ENCODE results near the gene UPF1. TPM values are rescaled to one million over a fixed set of nuclear protein-coding genes. Genes with fewer than 3 reads are reported as not detected.

Gene UPF1
- total and polyA plus RNA-seq, 4 experiments from 2014 or later = 2.6 to 130 (median 74.3) TPM

DNA sequence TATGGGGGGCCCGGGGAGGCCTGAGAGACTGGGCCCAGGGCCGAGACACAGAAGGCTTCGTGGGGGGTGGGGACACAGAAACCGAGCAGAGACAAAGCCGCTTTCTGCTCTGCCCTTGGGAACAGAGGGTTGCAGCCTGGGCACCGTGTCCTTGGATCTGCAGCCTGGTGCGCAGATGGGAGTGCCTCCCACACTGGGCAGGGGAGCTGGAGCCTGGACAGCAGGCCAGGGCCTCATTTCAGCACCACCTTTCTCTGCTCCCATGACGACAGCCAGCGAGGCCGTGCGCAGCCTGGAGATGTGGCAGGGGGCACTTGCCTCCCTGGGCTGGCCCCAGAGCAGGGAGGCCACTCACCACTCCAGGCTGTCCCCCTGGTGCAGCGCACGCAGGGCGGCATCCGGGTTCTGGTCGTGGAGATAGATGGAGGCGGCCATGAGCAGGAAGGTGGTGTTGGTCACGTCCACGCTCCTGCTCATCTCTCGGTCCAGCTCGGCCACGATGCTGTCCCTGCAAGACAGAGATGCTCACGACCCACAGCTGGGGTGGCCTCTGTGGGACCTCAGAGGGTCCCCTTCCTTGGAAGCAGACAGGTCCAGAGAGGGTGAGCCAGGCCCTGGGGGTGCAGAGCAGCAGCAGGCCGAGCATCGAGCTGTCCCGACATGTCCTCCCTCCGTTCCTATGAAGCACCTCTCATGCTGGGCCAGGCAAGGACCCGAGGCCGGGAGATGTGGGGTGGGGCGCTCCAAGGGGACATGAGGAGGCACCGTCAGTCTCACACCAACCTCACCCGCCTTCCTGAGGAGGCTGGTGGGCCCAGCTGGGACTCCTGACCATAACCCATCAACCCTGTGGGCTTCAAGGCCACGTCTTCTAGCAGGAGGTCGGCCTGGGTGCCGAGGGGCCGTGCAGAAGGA is 75.1 kb downstream of the UPF1 start:
- Histone ChIP-seq H3K27me3 (ENCODE audit: insufficient read depth, low read length) (no peaks in the 10 kb centered on the region), H3K36me3 (ENCODE audit: insufficient read depth, low read length) (peaks cover 42% of the 10 kb centered on the region), H3K4me3 (ENCODE audit: low read length in 2 of 2) (no peak overlapping the region), H3K27ac (ENCODE audit: low read depth, low read length) (no peak overlapping the region), H3K9me3 (ENCODE audit: control insufficient read depth in 1 of 2, low read length in 2 of 2) (no peaks in the 10 kb centered on the region), H3K4me1 (ENCODE audit: insufficient read depth, low read length) (no peaks in the 10 kb centered on the region)
- H3K4me1 Mint-ChIP-seq = peaks cover 0 to 1% (median 0%) of the 10 kb centered on the region in 4 donors
- no peaks in the 10 kb centered on the region for H3K9me3 Mint-ChIP-seq
- H3K4me3 Mint-ChIP-seq = no peak overlapping the region
- CTCF ChIA-PET (ENCODE audit: partially characterized antibody) = no interaction called here
- no peaks in the 10 kb centered on the region for H3K27me3 Mint-ChIP-seq
- peak in 1 of 5 donors; percentile 25 for DNase-seq
- intact Hi-C loops (cut with micrococcal nuclease) = no loop called here
- POLR2A ChIA-PET (ENCODE audit: partially characterized antibody) = interaction anchor here (1.5 kb wide), 1 partner anchor 13 kb away, joined by 9 read pairs; the partner anchor contains the start of genes COPE and DDX49
- H3K27ac Mint-ChIP-seq = peak overlapping the region in 1 of 7 donors; percentile 35
- peaks cover 13 to 19% of the 10 kb centered on the region in 2 donors for H3K36me3 Mint-ChIP-seq

DNA sequence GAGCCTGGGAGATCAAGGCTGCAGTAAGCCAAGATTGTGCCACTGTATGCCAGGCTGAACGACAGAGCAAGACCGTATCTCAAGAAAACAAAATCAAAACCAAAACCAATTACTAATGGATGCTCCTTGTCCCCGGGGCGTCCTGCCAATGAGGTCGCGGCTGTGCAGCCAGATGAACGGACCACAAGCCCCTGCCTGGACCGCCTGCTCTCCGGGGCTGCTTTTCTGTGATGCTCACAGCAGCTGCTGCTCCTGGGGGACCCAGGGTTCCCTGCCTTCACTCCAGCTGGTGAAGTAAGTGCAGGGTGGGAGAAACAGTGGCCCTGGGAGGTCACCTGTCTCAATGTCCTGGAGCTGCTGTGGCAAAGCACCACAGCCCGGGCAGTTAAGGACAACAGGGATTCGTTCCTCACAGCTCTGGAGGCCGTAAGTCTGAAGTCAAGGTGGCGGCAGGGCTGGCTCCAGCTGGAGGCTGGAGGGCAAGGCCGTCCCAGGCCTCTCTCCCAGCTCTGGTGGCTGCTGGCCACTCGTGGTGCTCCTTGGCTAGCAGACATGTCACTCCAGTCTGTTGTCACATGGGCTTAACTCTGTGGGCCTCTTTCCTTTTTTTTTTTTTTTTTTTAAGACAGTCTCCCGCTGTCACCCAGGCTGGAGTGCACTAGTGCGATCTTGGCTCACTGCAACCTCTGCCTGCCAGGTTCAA is 77.3 kb downstream of the UPF1 start:
- CTCF ChIA-PET (ENCODE audit: partially characterized antibody) = interaction anchor here (1.6 kb wide), 1 partner anchor 62 kb away, joined by 5 read pairs; no protein-coding TSS in a partner anchor
- intact Hi-C loops (cut with micrococcal nuclease) = no loop called here
- no peak overlapping the region for H3K4me3 Mint-ChIP-seq
- Histone ChIP-seq H3K4me3 (ENCODE audit: low read length in 2 of 2) (no peak overlapping the region), H3K27ac (ENCODE audit: low read depth, low read length) (no peak overlapping the region), H3K9me3 (ENCODE audit: control insufficient read depth in 1 of 2, low read length in 2 of 2) (no peaks in the 10 kb centered on the region), H3K27me3 (ENCODE audit: insufficient read depth, low read length) (no peaks in the 10 kb centered on the region), H3K4me1 (ENCODE audit: insufficient read depth, low read length) (peaks cover 7% of the 10 kb centered on the region), H3K36me3 (ENCODE audit: insufficient read depth, low read length) (peaks cover 54% of the 10 kb centered on the region)
- DNase-seq = no peak
- H3K27me3 Mint-ChIP-seq = no peaks in the 10 kb centered on the region
- peak overlapping the region in 1 of 7 donors; percentile 18 for H3K27ac Mint-ChIP-seq
- peaks cover 18 to 32% of the 10 kb centered on the region in 2 donors for H3K36me3 Mint-ChIP-seq
- H3K9me3 Mint-ChIP-seq = no peaks in the 10 kb centered on the region
- POLR2A ChIA-PET (ENCODE audit: partially characterized antibody) = interaction anchor here (0.6 to 3.0 kb wide), 2 partner anchors 10 to 19 kb away, joined by 3 to 10 read pairs; partner anchors contain the start of genes COPE and DDX49
- peaks cover 3 to 13% (median 4%) of the 10 kb centered on the region in 4 donors for H3K4me1 Mint-ChIP-seq

DNA sequence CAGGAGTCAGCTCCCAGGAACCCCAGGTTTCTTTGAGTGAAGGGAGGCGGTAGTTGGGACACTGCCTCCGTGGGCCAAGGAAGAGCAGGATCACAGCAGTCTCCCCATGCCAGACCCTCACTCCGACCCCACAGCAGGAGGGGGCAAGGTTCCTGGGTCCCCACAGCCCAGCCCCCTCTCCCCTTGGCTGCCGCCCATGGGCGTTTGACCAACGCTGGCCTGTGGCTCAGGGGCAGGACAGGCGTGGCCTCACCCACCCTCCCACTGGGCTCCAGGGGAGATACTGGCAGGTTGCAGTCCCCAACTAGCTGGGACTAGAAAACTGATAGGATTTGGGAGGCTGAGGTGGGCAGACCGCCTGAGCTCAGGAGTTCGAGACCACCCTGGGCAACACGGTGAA is 78.3 kb downstream of the UPF1 start:
- intact Hi-C loops (cut with micrococcal nuclease) = loop anchor here (10.0 kb wide), 2 partner anchors 45 to 125 kb away; partner anchors contain the start of genes ARMC6 and SUGP2
- Histone ChIP-seq H3K4me1 (ENCODE audit: insufficient read depth, low read length) (peaks cover 9% of the 10 kb centered on the region), H3K27me3 (ENCODE audit: insufficient read depth, low read length) (no peaks in the 10 kb centered on the region), H3K4me3 (ENCODE audit: low read length in 2 of 2) (no peak overlapping the region), H3K27ac (ENCODE audit: low read depth, low read length) (no peak overlapping the region), H3K9me3 (ENCODE audit: control insufficient read depth in 1 of 2, low read length in 2 of 2) (no peaks in the 10 kb centered on the region), H3K36me3 (ENCODE audit: insufficient read depth, low read length) (peaks cover 54% of the 10 kb centered on the region)
- Mint-ChIP-seq H3K4me3 (no peak overlapping the region), H3K27ac (no peak overlapping the region), H3K36me3 (peaks cover 18 to 33% of the 10 kb centered on the region in 2 donors), H3K9me3 (no peaks in the 10 kb centered on the region), H3K4me1 (peaks cover 4 to 17% (median 6%) of the 10 kb centered on the region in 4 donors), H3K27me3 (no peaks in the 10 kb centered on the region)
- CTCF ChIA-PET (ENCODE audit: partially characterized antibody) = no interaction called here
- POLR2A ChIA-PET (ENCODE audit: partially characterized antibody) = interaction anchor here (0.6 to 3.0 kb wide), 3 partner anchors 9 to 1323 kb away, joined by 3 to 10 read pairs (median 3); partner anchors contain the start of genes COPE and DDX49
- DNase-seq = no peak

DNA sequence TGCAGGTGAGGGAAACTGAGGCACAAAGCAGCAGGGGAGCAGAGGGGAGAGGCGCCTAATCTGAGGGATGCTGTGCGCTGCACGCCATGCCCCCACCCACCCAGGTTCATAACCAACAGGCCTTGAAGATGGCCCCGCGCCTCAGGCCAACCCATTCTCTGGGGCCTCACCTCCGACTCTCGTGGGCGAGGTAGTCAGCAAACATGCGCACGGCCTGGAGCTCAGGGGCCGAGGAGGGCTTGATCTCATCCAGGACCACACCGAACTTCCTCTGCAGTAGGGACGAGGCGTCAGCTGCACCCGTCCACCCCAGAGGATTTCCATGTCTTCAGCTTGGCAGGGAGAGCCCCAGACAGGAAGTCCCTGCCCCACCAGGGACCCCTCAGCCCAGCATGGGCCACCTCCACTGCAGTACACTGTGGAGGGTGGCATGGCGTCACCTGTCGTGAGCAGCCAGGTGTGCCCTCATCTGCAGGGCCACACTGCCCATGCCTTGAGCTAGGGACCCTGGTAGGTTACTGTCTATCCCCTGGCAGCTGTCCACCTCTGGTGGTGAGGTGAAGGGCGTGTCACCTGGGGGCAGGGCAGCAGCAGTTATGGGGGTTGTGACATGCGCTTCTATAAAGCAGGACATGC is 79.2 kb downstream of the UPF1 start:
- H3K27ac Mint-ChIP-seq = no peak overlapping the region
- no peaks in the 10 kb centered on the region for H3K9me3 ChIP-seq (ENCODE audit: control insufficient read depth in 1 of 2, low read length in 2 of 2)
- CTCF ChIA-PET (ENCODE audit: partially characterized antibody) = interaction anchor here (0.7 kb wide), 1 partner anchor 453 kb away, joined by 3 read pairs; no protein-coding TSS in a partner anchor
- intact Hi-C loops (cut with micrococcal nuclease) = loop anchor here (10.0 kb wide), 2 partner anchors 46 to 124 kb away; partner anchors contain the start of genes ARMC6 and SUGP2
- H3K4me1 ChIP-seq (ENCODE audit: insufficient read depth, low read length) = peaks cover 17% of the 10 kb centered on the region
- no peaks in the 10 kb centered on the region for H3K27me3 ChIP-seq (ENCODE audit: insufficient read depth, low read length)
- H3K4me3 Mint-ChIP-seq = no peak overlapping the region
- POLR2A ChIA-PET (ENCODE audit: partially characterized antibody) = no interaction called here
- DNase-seq = no peak
- H3K36me3 ChIP-seq (ENCODE audit: insufficient read depth, low read length) = peaks cover 45% of the 10 kb centered on the region
- H3K4me1 Mint-ChIP-seq = peaks cover 5 to 27% (median 12%) of the 10 kb centered on the region in 4 donors
- H3K36me3 Mint-ChIP-seq = peaks cover 16 to 35% of the 10 kb centered on the region in 2 donors
- no peaks in the 10 kb centered on the region for H3K27me3 Mint-ChIP-seq
- H3K9me3 Mint-ChIP-seq = no peaks in the 10 kb centered on the region
- H3K27ac ChIP-seq (ENCODE audit: low read depth, low read length) = no peak overlapping the region
- H3K4me3 ChIP-seq (ENCODE audit: low read length in 2 of 2) = no peak overlapping the region

DNA sequence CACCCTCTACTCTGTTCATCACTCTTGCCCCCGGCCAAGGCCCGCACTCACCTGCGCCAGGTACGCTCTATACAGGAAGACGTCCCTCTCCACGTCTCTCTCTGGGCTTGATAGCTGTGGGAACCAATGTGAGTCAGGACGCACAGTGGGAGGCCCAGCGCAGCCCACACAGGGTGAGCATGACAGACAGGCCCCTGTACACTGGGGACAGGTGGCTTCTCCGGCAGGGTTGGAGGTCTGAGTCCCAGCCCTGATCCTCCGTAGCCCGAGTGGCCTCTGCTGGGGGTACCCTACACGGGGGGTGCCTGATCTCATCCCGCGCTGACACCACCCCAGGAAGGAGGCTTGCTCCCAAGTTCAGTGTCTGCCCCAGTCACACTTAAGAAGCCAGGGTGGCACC is 81.2 kb downstream of the UPF1 start:
- Histone ChIP-seq H3K36me3 (ENCODE audit: insufficient read depth, low read length) (peaks cover 28% of the 10 kb centered on the region), H3K9me3 (ENCODE audit: control insufficient read depth in 1 of 2, low read length in 2 of 2) (no peaks in the 10 kb centered on the region), H3K4me3 (ENCODE audit: low read length in 2 of 2) (no peak overlapping the region), H3K27ac (ENCODE audit: low read depth, low read length) (no peak overlapping the region), H3K4me1 (ENCODE audit: insufficient read depth, low read length) (peaks cover 29% of the 10 kb centered on the region), H3K27me3 (ENCODE audit: insufficient read depth, low read length) (no peaks in the 10 kb centered on the region)
- Mint-ChIP-seq H3K4me1 (peaks cover 10 to 46% (median 18%) of the 10 kb centered on the region in 4 donors), H3K27me3 (no peaks in the 10 kb centered on the region), H3K4me3 (peak overlapping the region in 2 of 8 donors; percentile 5 to 39), H3K9me3 (no peaks in the 10 kb centered on the region), H3K36me3 (peaks cover 20 to 33% of the 10 kb centered on the region in 2 donors), H3K27ac (peak overlapping the region in 2 of 7 donors; percentile 36 to 57)
- intact Hi-C loops (cut with micrococcal nuclease) = loop anchor here (10.0 kb wide), 2 partner anchors 48 to 122 kb away; partner anchors contain the start of genes ARMC6 and SUGP2
- CTCF ChIA-PET (ENCODE audit: partially characterized antibody) = no interaction called here
- POLR2A ChIA-PET (ENCODE audit: partially characterized antibody) = no interaction called here
- no peak for DNase-seq

DNA sequence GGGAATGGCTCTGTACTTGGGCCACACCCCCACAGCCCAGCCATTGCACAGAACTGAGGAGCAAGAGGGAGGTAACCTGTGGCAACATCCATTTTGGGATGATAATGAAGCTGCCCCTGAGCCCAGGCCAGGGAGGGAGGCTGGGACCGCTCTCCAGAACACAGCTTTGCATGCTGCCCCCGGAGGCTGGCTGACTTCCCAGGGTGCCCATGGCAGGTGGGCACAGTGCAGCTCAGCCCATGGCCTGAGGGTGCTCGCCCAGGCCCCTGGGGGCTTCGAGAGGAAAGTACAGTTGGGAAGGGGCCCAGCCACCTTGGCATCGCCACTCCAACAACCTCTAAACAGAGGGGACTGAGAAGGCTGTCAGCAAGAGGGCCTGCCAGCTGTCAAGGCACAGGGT is 81.7 kb downstream of the UPF1 start:
- ChIA-PET POLR2A (ENCODE audit: partially characterized antibody) (no interaction called here), CTCF (ENCODE audit: partially characterized antibody) (no interaction called here)
- Mint-ChIP-seq H3K4me1 (peaks cover 10 to 51% (median 22%) of the 10 kb centered on the region in 4 donors), H3K4me3 (peak overlapping the region in 1 of 8 donors; percentile 5), H3K27me3 (no peaks in the 10 kb centered on the region), H3K36me3 (peaks cover 20 to 33% of the 10 kb centered on the region in 2 donors), H3K27ac (peak overlapping the region in 1 of 7 donors; percentile 25), H3K9me3 (no peaks in the 10 kb centered on the region)
- no peaks in the 10 kb centered on the region for H3K27me3 ChIP-seq (ENCODE audit: insufficient read depth, low read length)
- no peak overlapping the region for H3K4me3 ChIP-seq (ENCODE audit: low read length in 2 of 2)
- H3K9me3 ChIP-seq (ENCODE audit: control insufficient read depth in 1 of 2, low read length in 2 of 2) = no peaks in the 10 kb centered on the region
- H3K27ac ChIP-seq (ENCODE audit: low read depth, low read length) = no peak overlapping the region
- peaks cover 27% of the 10 kb centered on the region for H3K36me3 ChIP-seq (ENCODE audit: insufficient read depth, low read length)
- no peak for DNase-seq
- H3K4me1 ChIP-seq (ENCODE audit: insufficient read depth, low read length) = peaks cover 35% of the 10 kb centered on the region
- intact Hi-C loops (cut with micrococcal nuclease) = loop anchor here (10.0 kb wide), 2 partner anchors 49 to 121 kb away; partner anchors contain the start of genes ARMC6 and SUGP2

All from CD4-positive, alpha-beta memory T cell (primary cell).